GM12878 (cell line): Measurements from ENCODE around the gene STARD8. TPM values are rescaled to one million over a fixed set of nuclear protein-coding genes. Genes with fewer than 3 reads are reported as not detected.

Source experiments
- ATAC-seq: fragments of 200-7000 bp; cut with Tn5 transposase; 3 replicates; pipeline ENCODE4 v1.9.1; 2020; ENCODE audit warnings: mild to moderate bottlenecking, moderate library complexity
- BruUV-seq: library from RNA; stranded (reverse); fragments of 400-500 nt; replicated peaks from 2 replicates; lab custom pipeline; 2021; lab: Mats Ljungman, UMichigan
- CTCF ChIA-PET: fragments of 300-600 bp; sonication (Branson Sonifier 250); formaldehyde crosslinking; extraction: SDS; loops from one replicate; lab custom pipeline; 2021; ENCODE audit warnings: inconsistent platforms; lab: Yijun Ruan, JAX
- POLR2A ChIA-PET: fragments of 350-600 bp; formaldehyde crosslinking; extraction: SDS; loops from one replicate; lab custom pipeline; 2021; ENCODE audit warnings: inconsistent platforms; lab: Charles Lee
- RAD21 ChIA-PET: fragments of 300-600 bp; sonication (Branson Sonifier 250); formaldehyde crosslinking; loops from one replicate; lab custom pipeline; 2023; ENCODE audit warnings: antibody characterized with exemption; ENCODE audit not compliant: unreplicated experiment; lab: Charles Lee
- SMC1A ChIA-PET: fragments of 300-600 bp; sonication (Branson Sonifier 250); formaldehyde crosslinking; loops from one replicate; lab custom pipeline; 2023; ENCODE audit not compliant: unreplicated experiment, uncharacterized antibody; lab: Charles Lee
- DNase-seq: peaks from one replicate; pipeline ENCODE4 v3.0.0-alpha.2; 2011; ENCODE audit warnings: low read depth, low spot score
- FAIRE-seq: peaks from 3 replicates; lab custom pipeline; 2011; peaks lifted over from hg19 to GRCh38; lab: Jason Lieb, UNC
- H2AFZ ChIP-seq: 2 replicates; pipeline ENCODE4 v1.6.0; 2011; ENCODE audit warnings: low read depth, low read length, control low read depth; ENCODE audit not compliant: control insufficient read depth
- H3K27ac ChIP-seq: 2 replicates; pipeline ENCODE4 v1.5.1; 2011; ENCODE audit warnings: control low read depth; ENCODE audit not compliant: control insufficient read depth, insufficient read depth
- H3K27me3 ChIP-seq, 2 experiments: replicated peaks in 1 of 2; 2 replicates each; pipeline versions ENCODE4 v1.6.0 to v1.6.1; 2011; ENCODE audit warnings: low read length in 1 of 2; ENCODE audit not compliant: control insufficient read depth in 2 of 2, insufficient read depth in 2 of 2
- H3K36me3 ChIP-seq, 2 experiments: 2 replicates each; pipeline ENCODE4 v1.5.1; 2011; ENCODE audit warnings: low read length in 1 of 2; ENCODE audit not compliant: control insufficient read depth in 2 of 2, insufficient read depth in 2 of 2
- H3K4me1 ChIP-seq: 2 replicates; pipeline ENCODE4 v1.6.1; 2011; ENCODE audit warnings: mild to moderate bottlenecking, low read length, moderate library complexity, mixed read lengths; ENCODE audit not compliant: control insufficient read depth, insufficient read depth
- H3K4me2 ChIP-seq: 2 replicates; pipeline ENCODE4 v1.6.0; 2011; ENCODE audit warnings: control low read depth; ENCODE audit not compliant: control insufficient read depth, insufficient read depth
- H3K4me3 ChIP-seq: fragments of 200-600 bp; sonication (generic); 2 replicates; pipeline ENCODE4 v1.5.1; 2016
- H3K79me2 ChIP-seq: 2 replicates; pipeline ENCODE4 v1.6.0; 2011; ENCODE audit warnings: low read length; ENCODE audit not compliant: control insufficient read depth, insufficient read depth
- H3K9ac ChIP-seq: 2 replicates; pipeline ENCODE4 v1.8.0; 2011; ENCODE audit warnings: low read length, control low read depth, mixed read lengths; ENCODE audit not compliant: control insufficient read depth, insufficient read depth
- H3K9me3 ChIP-seq: replicated peaks from 3 replicates; pipeline ENCODE4 v1.5.1; 2011; ENCODE audit warnings: mild to moderate bottlenecking, low read length; ENCODE audit not compliant: control insufficient read depth, insufficient read depth
- H4K20me1 ChIP-seq: 2 replicates; pipeline ENCODE4 v1.6.0; 2011; ENCODE audit not compliant: control insufficient read depth, insufficient read depth
- CHD2 ChIP-seq: IDR thresholded peaks from 2 replicates; pipeline ENCODE4 v1.6.1; 2011; ENCODE audit warnings: low read depth, low read length, improper control_type of control experiment, borderline replicate concordance
- ETV6 ChIP-seq, 2 experiments: fragments of 450-650 bp in 1 of 2; IDR thresholded peaks in 1 of 2; conservative IDR thresholded peaks in 1 of 2; 2 replicates each; pipeline ENCODE4 v1.6.1; 2014; ENCODE audit warnings: antibody characterized with exemption in 1 of 2, borderline replicate concordance in 1 of 2, low read depth in 1 of 2, mild to moderate bottlenecking in 1 of 2, moderate library complexity in 1 of 2
- HDAC6 ChIP-seq: fragments of 200-600 bp; sonication (generic); IDR thresholded peaks from one replicate; pipeline ENCODE4 v1.8.0; 2017; ENCODE audit warnings: antibody characterized with exemption; ENCODE audit not compliant: unreplicated experiment
- KDM1A ChIP-seq: fragments of 200-600 bp; sonication (generic); IDR thresholded peaks from 2 replicates; pipeline ENCODE4 v1.6.1; 2016; ENCODE audit warnings: borderline replicate concordance
- POLR2A ChIP-seq: IDR thresholded peaks from 2 replicates; pipeline ENCODE4 v1.6.1; 2011; ENCODE audit warnings: low read depth, mild to moderate bottlenecking, low read length
- SIN3A ChIP-seq: IDR thresholded peaks from 2 replicates; pipeline ENCODE4 v1.6.1; 2012; ENCODE audit warnings: low read depth, low read length, improper control_type of control experiment
- STAT3 ChIP-seq: IDR thresholded peaks from 2 replicates; pipeline ENCODE4 v1.6.1; 2011; ENCODE audit warnings: low read depth, low read length, improper control_type of control experiment
- TBL1XR1 ChIP-seq: IDR thresholded peaks from 2 replicates; pipeline ENCODE4 v1.6.1; 2012; ENCODE audit warnings: low read depth, low read length, improper control_type of control experiment
- TCF3 ChIP-seq: IDR thresholded peaks from 2 replicates; pipeline ENCODE4 v1.6.1; 2012; ENCODE audit warnings: low read depth, mild to moderate bottlenecking, low read length, borderline replicate concordance; ENCODE audit not compliant: insufficient read depth
- ZNF687 ChIP-seq: fragments of 450-650 bp; IDR thresholded peaks from 2 replicates; pipeline ENCODE4 v1.6.1; 2017; ENCODE audit warnings: mild to moderate bottlenecking, moderate library complexity
- WGBS: methylation state at CpG from one replicate; pipeline ENCODE4 v1.1.6; 2016; ENCODE audit warnings: low lambda C conversion rate; ENCODE audit not compliant: insufficient replicate concordance, insufficient coverage; ENCODE audit errors: missing lambda C conversion rate; 5-methylcytosine and 5-hydroxymethylcytosine counted together
- in situ Hi-C: fragments of 300-500 bp; cut with MboI; formaldehyde crosslinking; loops from 9 replicates; pipeline ENCODE4 v1.14.3; 2018; ENCODE audit warnings: mixed read lengths
- intact Hi-C: fragments of 100-400 bp; cut with micrococcal nuclease; formaldehyde crosslinking; loops from one replicate; pipeline ENCODE4 v1.14.2; 2022; ENCODE audit not compliant: unreplicated experiment
- polyA plus RNA-seq, 11 experiments: library from polyadenylated mRNA; depleted of rRNA in 4 of 11; unstranded in 6 of 11; stranded (reverse) in 5 of 11; fragments of >200 nt; fragmentation: Nextera tagmentation in 4 of 11; fragmentation: Illumina TruSeq in 1 of 11; extraction: Ambion mirVana in 4 of 11; extraction: Trizol in 1 of 11; gene quantifications; 1 replicate in 1 of 11; 2 replicates in 10 of 11; pipeline versions ENCODE4 v1.2.1 to v1.2.3, GENCODE V29; 2011 to 2016; ENCODE audit warnings: inconsistent platforms in 2 of 11, missing spikeins in 2 of 11, low read depth in 1 of 11
- total RNA-seq, 4 experiments: library from RNA; depleted of rRNA in 3 of 4; stranded (reverse); fragments of >200 nt in 3 of 4; fragmentation: Illumina TruSeq in 1 of 4; extraction: Trizol in 1 of 4; gene quantifications; 2 replicates each; pipeline versions ENCODE4 v1.2.1 to v1.2.3, GENCODE V29; 2013 to 2021

The STARD8 gene
- total and polyA plus RNA-seq, 10 of the 15 experiments (the other 5 are each of a cell fraction or from before 2014, with no cell fraction given) = 0.03 to 0.14 (median 0.07) TPM; not detected in 6

GRCh38 chrX:68750316-68750715 is 102.8 kb downstream of the STARD8 start:
- no peak for ATAC-seq
- ChIA-PET SMC1A (no interaction called here), CTCF (interaction anchor here (1.9 kb wide), 1 partner anchor 17 kb away, joined by 5 read pairs; no protein-coding TSS in a partner anchor), POLR2A (no interaction called here), RAD21 (no interaction called here)
- FAIRE-seq = no peak
- no peak overlapping the region for H3K27ac ChIP-seq
- no peak for TF ChIP-seq SIN3A
- no peak overlapping the region for H2AFZ ChIP-seq
- no peaks in the 10 kb centered on the region for H4K20me1 ChIP-seq
- no peak for DNase-seq
- no peaks in the 10 kb centered on the region for H3K36me3 ChIP-seq
- BruUV-seq = no TSS peak
- H3K9me3 ChIP-seq = no peaks in the 10 kb centered on the region
- intact Hi-C loops (no loop called here), in situ Hi-C loops (no loop called here)
- H3K4me2 ChIP-seq = no peak overlapping the region
- H3K9ac ChIP-seq = no peak overlapping the region
- H3K4me1 ChIP-seq = no peaks in the 10 kb centered on the region
- H3K79me2 ChIP-seq = no peaks in the 10 kb centered on the region
- WGBS = 28% methylated on average over 3 of the region's 3 CpGs
- H3K27me3 ChIP-seq = no peaks in the 10 kb centered on the region
- no peak overlapping the region for H3K4me3 ChIP-seq

- no peaks in the 10 kb centered on the region for H3K27me3 ChIP-seq
- H3K4me2 ChIP-seq = no peak overlapping the region
- FAIRE-seq = no peak
- TF ChIP-seq KDM1A (no peak), CHD2 (no peak), TCF3 (no peak), ZNF687 (no peak), TBL1XR1 (no peak), STAT3 (no peak), ETV6 (conservative IDR thresholded peaks at IDR 0.05 in 1 of 2, IDR thresholded peaks at IDR 0.05 in 1 of 2; ENCODE audit: borderline replicate concordance in 1 of 2, low read depth in 1 of 2) (no peak), HDAC6 (no peak), POLR2A (no peak)
- no peak overlapping the region for H3K4me3 ChIP-seq
- intact Hi-C loops (no loop called here), in situ Hi-C loops (no loop called here)
- ChIA-PET RAD21 (no interaction called here), POLR2A (no interaction called here), CTCF (no interaction called here), SMC1A (no interaction called here)
- no peaks in the 10 kb centered on the region for H3K9me3 ChIP-seq
- no peak overlapping the region for H3K27ac ChIP-seq
- DNase-seq = no peak
- no peak overlapping the region for H2AFZ ChIP-seq
- WGBS = 0% methylated on average over 2 of the region's 2 CpGs
- H3K4me1 ChIP-seq = no peaks in the 10 kb centered on the region
- no peak for ATAC-seq
- H3K36me3 ChIP-seq = no peaks in the 10 kb centered on the region
- no peaks in the 10 kb centered on the region for H4K20me1 ChIP-seq
- no peaks in the 10 kb centered on the region for H3K79me2 ChIP-seq
- BruUV-seq = no TSS peak
- no peak overlapping the region for H3K9ac ChIP-seq
Observed at GRCh38 chrX:68751372-68751771, 103.9 kb downstream of the STARD8 start.
